PC-9 (cell line): Measurements from ENCODE around the gene EPX. TPM values are rescaled to one million over a fixed set of nuclear protein-coding genes. Genes with fewer than 3 reads are reported as not detected.

Experiments used
- BruUV-seq: library from RNA; stranded (reverse); fragments of 400-500 nt; replicated peaks from 2 replicates; lab custom pipeline; 2021; lab: Mats Ljungman, UMichigan
- CTCF ChIA-PET: fragments of 300-600 bp; sonication (Branson Sonifier 250); formaldehyde crosslinking; loops from one replicate; lab custom pipeline; 2022; ENCODE audit warnings: antibody characterized with exemption; lab: Charles Lee
- POLR2A ChIA-PET: fragments of 300-600 bp; sonication (Branson Sonifier 250); formaldehyde crosslinking; loops from one replicate; lab custom pipeline; 2022; ENCODE audit warnings: antibody characterized with exemption; ENCODE audit not compliant: unreplicated experiment; lab: Charles Lee
- DNase-seq, 2 experiments: peaks; one replicate each; pipeline versions ENCODE4 v3.0.0 to v3.0.0-alpha.2; 2015 to 2022; ENCODE audit warnings: mixed read lengths in 1 of 2
- H2AFZ ChIP-seq: fragments of 200-600 bp; sonication (generic); 2 replicates; pipeline ENCODE4 v1.8.1; 2017; ENCODE audit warnings: antibody characterized with exemption
- H3F3A ChIP-seq: fragments of 200-600 bp; sonication (generic); 2 replicates; pipeline ENCODE4 v1.8.1; 2017; ENCODE audit warnings: antibody characterized with exemption, mild to moderate bottlenecking, low read depth; ENCODE audit not compliant: insufficient read depth
- H3K27ac ChIP-seq: fragments of 200-600 bp; sonication (generic); 2 replicates; pipeline ENCODE4 v1.6.1; 2016; ENCODE audit warnings: mixed run types
- H3K27me3 ChIP-seq: fragments of 200-600 bp; sonication (generic); 2 replicates; pipeline ENCODE4 v1.6.1; 2016; ENCODE audit warnings: low read depth, mixed run types; ENCODE audit not compliant: insufficient read depth
- H3K36me3 ChIP-seq: fragments of 200-600 bp; sonication (generic); 2 replicates; pipeline ENCODE4 v1.6.1; 2016; ENCODE audit warnings: low read depth, mixed run types
- H3K4me1 ChIP-seq: fragments of 200-600 bp; sonication (generic); replicated peaks from 2 replicates; pipeline ENCODE4 v1.6.1; 2016; ENCODE audit warnings: mixed run types; ENCODE audit not compliant: insufficient read depth
- H3K4me2 ChIP-seq: fragments of 200-600 bp; sonication (generic); 2 replicates; pipeline ENCODE4 v1.6.1; 2017; ENCODE audit warnings: mixed run types
- H3K4me3 ChIP-seq: fragments of 200-600 bp; sonication (generic); 2 replicates; pipeline ENCODE4 v1.6.1; 2016; ENCODE audit warnings: mixed run types
- H3K79me2 ChIP-seq: fragments of 200-600 bp; sonication (generic); 2 replicates; pipeline ENCODE4 v1.6.1; 2017; ENCODE audit warnings: low read depth, mixed run types
- H3K9me2 ChIP-seq: fragments of 200-600 bp; sonication (generic); 2 replicates; pipeline ENCODE4 v1.8.1; 2017; ENCODE audit warnings: mild to moderate bottlenecking; ENCODE audit not compliant: insufficient read depth
- H3K9me3 ChIP-seq: fragments of 200-600 bp; sonication (generic); 2 replicates; pipeline ENCODE4 v1.8.1; 2016; ENCODE audit warnings: low read depth; ENCODE audit not compliant: insufficient read depth
- H4K20me1 ChIP-seq: fragments of 200-600 bp; sonication (generic); 2 replicates; pipeline ENCODE4 v1.8.1; 2017; ENCODE audit not compliant: insufficient read depth
- EZH2 ChIP-seq: fragments of 200-600 bp; sonication (generic); IDR thresholded peaks from 2 replicates; pipeline ENCODE4 v1.8.0; 2017; ENCODE audit warnings: antibody characterized with exemption, low read depth
- intact Hi-C: fragments of 100-400 bp; cut with micrococcal nuclease; formaldehyde crosslinking; loops from one replicate; pipeline ENCODE4 v1.10.0; 2022; ENCODE audit not compliant: unreplicated experiment
- total RNA-seq: library from RNA; stranded (reverse); gene quantifications from 2 replicates; pipeline ENCODE4 v1.2.3, GENCODE V29; 2021
- TF ChIP-seq, protein P1 (sequence below): fragments of 200-600 bp; sonication (generic); conservative IDR thresholded peaks from 2 replicates; pipeline ENCODE4 v1.6.1; 2017; ENCODE audit warnings: mixed run types, antibody characterized with exemption, mild to moderate bottlenecking, moderate library complexity

EPX gene
- total RNA-seq, 1 experiment from 2014 or later = not detected

DNA sequence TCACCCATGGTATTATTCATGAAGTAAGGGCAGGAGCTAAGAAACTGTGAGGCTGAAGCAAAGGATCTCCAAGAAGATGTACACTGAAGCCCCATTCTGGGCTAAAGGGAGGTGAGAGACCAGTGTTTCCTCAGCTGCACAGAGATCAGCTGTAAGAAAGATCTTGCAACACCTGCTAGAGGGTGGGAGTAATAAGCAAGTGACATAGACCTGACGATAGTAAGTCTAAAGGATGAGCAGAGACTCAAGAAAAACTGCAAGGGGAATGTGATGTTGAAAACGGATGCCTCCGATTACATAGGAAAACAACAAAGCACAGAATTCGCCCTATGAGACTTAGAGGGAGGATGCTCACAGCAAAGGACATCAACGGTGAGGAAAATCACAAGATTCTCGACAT lies 25.8 kb upstream of the EPX start, which contains the start of gene OR4D2:
Gene OR4D2 (plus strand): TSS at position 301 of the 400 bp plus-strand sequence. CDS start 2,674 bp downstream, outside the sequence.
- no TSS peak for BruUV-seq
- H3K27me3 ChIP-seq = peaks cover 92% of the 10 kb centered on the region
- CTCF ChIA-PET = no interaction called here

GRCh38 chr17:58170622-58171021 lies 21.9 kb upstream of the EPX start:
- Histone ChIP-seq H3K4me3 (no peak overlapping the region), H3K9me3 (no peaks in the 10 kb centered on the region), H3F3A (no peaks in the 10 kb centered on the region), H4K20me1 (no peaks in the 10 kb centered on the region), H3K36me3 (no peaks in the 10 kb centered on the region), H2AFZ (no peak overlapping the region), H3K4me1 (no peaks in the 10 kb centered on the region), H3K79me2 (no peaks in the 10 kb centered on the region), H3K27ac (no peak overlapping the region), H3K9me2 (no peaks in the 10 kb centered on the region), H3K4me2 (no peak overlapping the region), H3K27me3 (peaks cover 82% of the 10 kb centered on the region)
- CTCF ChIA-PET = interaction anchor here (0.5 to 0.6 kb wide), 2 partner anchors 56 to 149 kb away, joined by 3 read pairs; no protein-coding TSS in a partner anchor
- no peak for DNase-seq
- no peak for TF ChIP-seq EZH2
- TF ChIP-seq, protein P1, sequence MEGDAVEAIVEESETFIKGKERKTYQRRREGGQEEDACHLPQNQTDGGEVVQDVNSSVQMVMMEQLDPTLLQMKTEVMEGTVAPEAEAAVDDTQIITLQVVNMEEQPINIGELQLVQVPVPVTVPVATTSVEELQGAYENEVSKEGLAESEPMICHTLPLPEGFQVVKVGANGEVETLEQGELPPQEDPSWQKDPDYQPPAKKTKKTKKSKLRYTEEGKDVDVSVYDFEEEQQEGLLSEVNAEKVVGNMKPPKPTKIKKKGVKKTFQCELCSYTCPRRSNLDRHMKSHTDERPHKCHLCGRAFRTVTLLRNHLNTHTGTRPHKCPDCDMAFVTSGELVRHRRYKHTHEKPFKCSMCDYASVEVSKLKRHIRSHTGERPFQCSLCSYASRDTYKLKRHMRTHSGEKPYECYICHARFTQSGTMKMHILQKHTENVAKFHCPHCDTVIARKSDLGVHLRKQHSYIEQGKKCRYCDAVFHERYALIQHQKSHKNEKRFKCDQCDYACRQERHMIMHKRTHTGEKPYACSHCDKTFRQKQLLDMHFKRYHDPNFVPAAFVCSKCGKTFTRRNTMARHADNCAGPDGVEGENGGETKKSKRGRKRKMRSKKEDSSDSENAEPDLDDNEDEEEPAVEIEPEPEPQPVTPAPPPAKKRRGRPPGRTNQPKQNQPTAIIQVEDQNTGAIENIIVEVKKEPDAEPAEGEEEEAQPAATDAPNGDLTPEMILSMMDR = no peak
- POLR2A ChIA-PET = interaction anchor here (0.5 kb wide), 1 partner anchor 71 kb away, joined by 5 read pairs; no protein-coding TSS in a partner anchor
- intact Hi-C loops = no loop called here
- no TSS peak for BruUV-seq

More for the DNA sequence above, 25.8 kb upstream of the EPX start, which contains the start of gene OR4D2:
- intact Hi-C loops = no loop called here
- no peaks in the 10 kb centered on the region for H3F3A ChIP-seq
- H3K9me2 ChIP-seq = 0 out of 2 replicates have a peak, but pooled peaks cover 3% of the 10 kb centered on the region
- no peaks in the 10 kb centered on the region for H3K79me2 ChIP-seq
- H2AFZ ChIP-seq = no peak within 1 kb of the TSS
- TF ChIP-seq, protein P1 = no peak
- H3K4me2 ChIP-seq = no peak within 1 kb of the TSS
- DNase-seq = no peak
- H3K36me3 ChIP-seq = no peaks in the 10 kb centered on the region
- H3K27ac ChIP-seq = no peak within 1 kb of the TSS
- H4K20me1 ChIP-seq = no peaks in the 10 kb centered on the region
- no peak within 1 kb of the TSS for H3K4me3 ChIP-seq
- H3K4me1 ChIP-seq = no peaks in the 10 kb centered on the region
- POLR2A ChIA-PET = no interaction called here
- no peaks in the 10 kb centered on the region for H3K9me3 ChIP-seq

DNA sequence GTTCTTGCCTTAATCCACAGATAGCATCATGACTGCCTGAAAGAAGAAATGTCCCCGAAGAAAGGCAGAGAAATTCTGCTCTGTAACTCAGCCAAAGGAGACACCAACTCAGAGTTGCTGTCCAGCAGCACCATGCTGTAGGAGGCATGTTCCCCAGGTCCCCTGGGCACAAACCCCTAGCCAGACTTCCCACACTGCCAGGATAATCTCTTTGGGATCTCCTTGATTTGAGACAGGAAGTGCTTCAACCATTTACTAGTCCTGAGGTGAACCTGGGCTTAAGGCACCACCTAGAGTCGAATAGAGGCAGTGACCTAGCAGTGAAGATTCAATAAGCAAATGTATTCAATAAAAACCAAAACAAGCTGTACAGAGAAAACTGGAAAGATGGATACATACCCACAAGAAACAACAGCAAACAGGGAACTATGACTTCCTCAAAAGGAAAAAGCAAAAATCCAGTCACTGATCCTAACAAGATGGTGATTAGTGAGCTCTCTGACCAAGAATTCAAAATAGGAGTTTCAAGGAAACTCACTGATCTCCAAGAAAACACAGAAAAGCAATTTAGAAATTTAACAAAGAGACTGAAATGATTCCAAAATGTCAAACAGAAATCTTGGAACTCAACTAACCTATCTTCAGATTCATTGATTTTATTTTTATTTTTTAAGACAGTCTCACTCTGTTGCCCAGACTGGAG lies 20.0 kb upstream of the EPX start:
- no TSS peak for BruUV-seq
- Histone ChIP-seq H3K4me1 (no peaks in the 10 kb centered on the region), H3K27me3 (peaks cover 79% of the 10 kb centered on the region), H2AFZ (no peak overlapping the region), H3K79me2 (no peaks in the 10 kb centered on the region), H3F3A (no peaks in the 10 kb centered on the region), H3K9me3 (no peaks in the 10 kb centered on the region), H3K4me3 (no peak overlapping the region), H3K36me3 (no peaks in the 10 kb centered on the region), H3K9me2 (no peaks in the 10 kb centered on the region), H3K27ac (no peak overlapping the region), H3K4me2 (no peak overlapping the region), H4K20me1 (no peaks in the 10 kb centered on the region)
- POLR2A ChIA-PET = no interaction called here
- TF ChIP-seq EZH2 = no peak
- TF ChIP-seq, protein P1 = peak; percentile 74
- peak in 1 of 2 experiments; percentile 49 for DNase-seq
- CTCF ChIA-PET = interaction anchor here (0.7 kb wide), 1 partner anchor 548 kb away, joined by 3 read pairs; no protein-coding TSS in a partner anchor
- intact Hi-C loops = no loop called here
